ENCODE measurements around the gene HOXD12. TPM values are rescaled to one million over a fixed set of nuclear protein-coding genes. Genes with fewer than 3 reads are reported as not detected.

HOXD12 gene
- total RNA-seq, result 0.27 to 0.40 TPM (median 0.27 TPM) in 3 replicates

- Mint-ChIP-seq H3K36me3 (no peaks in the 10 kb centered on the region), H3K27me3 (ENCODE audit: low read depth) (peaks cover 99% of the 10 kb centered on the region), H3K9me3 (no peaks in the 10 kb centered on the region), H3K27ac (no peak within 1 kb of the TSS), H3K4me1 (peaks cover 14% of the 10 kb centered on the region), H3K4me3 (no peak within 1 kb of the TSS)
- no peak for DNase-seq (ENCODE audit: low spot score in 2 of 2, unreplicated experiment in 2 of 2)
- TF ChIP-seq, protein P1, sequence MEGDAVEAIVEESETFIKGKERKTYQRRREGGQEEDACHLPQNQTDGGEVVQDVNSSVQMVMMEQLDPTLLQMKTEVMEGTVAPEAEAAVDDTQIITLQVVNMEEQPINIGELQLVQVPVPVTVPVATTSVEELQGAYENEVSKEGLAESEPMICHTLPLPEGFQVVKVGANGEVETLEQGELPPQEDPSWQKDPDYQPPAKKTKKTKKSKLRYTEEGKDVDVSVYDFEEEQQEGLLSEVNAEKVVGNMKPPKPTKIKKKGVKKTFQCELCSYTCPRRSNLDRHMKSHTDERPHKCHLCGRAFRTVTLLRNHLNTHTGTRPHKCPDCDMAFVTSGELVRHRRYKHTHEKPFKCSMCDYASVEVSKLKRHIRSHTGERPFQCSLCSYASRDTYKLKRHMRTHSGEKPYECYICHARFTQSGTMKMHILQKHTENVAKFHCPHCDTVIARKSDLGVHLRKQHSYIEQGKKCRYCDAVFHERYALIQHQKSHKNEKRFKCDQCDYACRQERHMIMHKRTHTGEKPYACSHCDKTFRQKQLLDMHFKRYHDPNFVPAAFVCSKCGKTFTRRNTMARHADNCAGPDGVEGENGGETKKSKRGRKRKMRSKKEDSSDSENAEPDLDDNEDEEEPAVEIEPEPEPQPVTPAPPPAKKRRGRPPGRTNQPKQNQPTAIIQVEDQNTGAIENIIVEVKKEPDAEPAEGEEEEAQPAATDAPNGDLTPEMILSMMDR (IDR thresholded peaks at IDR 0.05; ENCODE audit: unreplicated experiment), result no peak
Measured at GRCh38 chr2:176099728-176100546, at the start of gene HOXD12. HOXD12 (plus strand) TSS chr2:176099795; CDS start chr2:176099802, 7 bp downstream.

DNA sequence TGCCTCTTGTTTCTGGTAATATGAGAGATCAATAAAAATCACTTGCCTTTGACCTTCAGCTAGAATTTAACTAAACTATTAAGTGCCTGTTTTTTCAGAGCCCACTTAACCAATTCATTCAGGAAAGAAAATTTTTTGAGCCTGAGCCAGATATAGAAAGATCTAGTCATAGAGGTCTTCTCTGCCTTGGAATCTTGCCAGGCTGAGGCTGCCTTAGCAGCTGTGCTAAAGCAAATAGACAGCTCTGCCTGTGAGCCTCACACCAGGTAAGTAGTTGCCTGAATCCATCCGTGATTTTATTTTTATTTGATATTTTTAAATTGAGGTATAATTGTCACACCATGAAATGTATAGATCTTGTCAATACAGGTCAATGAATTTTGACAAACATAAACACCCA lies 43.2 kb upstream of the HOXD12 start:
- Mint-ChIP-seq H3K9me3 (no peaks in the 10 kb centered on the region), H3K27me3 (ENCODE audit: low read depth) (peaks cover 76% of the 10 kb centered on the region), H3K4me1 (peaks cover 6% of the 10 kb centered on the region), H3K4me3 (no peak overlapping the region), H3K36me3 (no peaks in the 10 kb centered on the region), H3K27ac (no peak overlapping the region)
- no peak for DNase-seq (ENCODE audit: low spot score in 2 of 2, unreplicated experiment in 2 of 2)
- TF ChIP-seq, protein P1 (IDR thresholded peaks at IDR 0.05; ENCODE audit: unreplicated experiment), result no peak

GRCh38 chr2:176063958-176064357 lies 35.6 kb upstream of the HOXD12 start:
- Mint-ChIP-seq H3K27ac (no peak overlapping the region), H3K36me3 (no peaks in the 10 kb centered on the region), H3K4me3 (no peak overlapping the region), H3K9me3 (no peaks in the 10 kb centered on the region), H3K4me1 (peaks cover 9% of the 10 kb centered on the region), H3K27me3 (ENCODE audit: low read depth) (peaks cover 94% of the 10 kb centered on the region)
- no peak for DNase-seq (ENCODE audit: low spot score in 2 of 2, unreplicated experiment in 2 of 2)
- TF ChIP-seq, protein P1 (IDR thresholded peaks at IDR 0.05; ENCODE audit: unreplicated experiment), result no peak

DNA sequence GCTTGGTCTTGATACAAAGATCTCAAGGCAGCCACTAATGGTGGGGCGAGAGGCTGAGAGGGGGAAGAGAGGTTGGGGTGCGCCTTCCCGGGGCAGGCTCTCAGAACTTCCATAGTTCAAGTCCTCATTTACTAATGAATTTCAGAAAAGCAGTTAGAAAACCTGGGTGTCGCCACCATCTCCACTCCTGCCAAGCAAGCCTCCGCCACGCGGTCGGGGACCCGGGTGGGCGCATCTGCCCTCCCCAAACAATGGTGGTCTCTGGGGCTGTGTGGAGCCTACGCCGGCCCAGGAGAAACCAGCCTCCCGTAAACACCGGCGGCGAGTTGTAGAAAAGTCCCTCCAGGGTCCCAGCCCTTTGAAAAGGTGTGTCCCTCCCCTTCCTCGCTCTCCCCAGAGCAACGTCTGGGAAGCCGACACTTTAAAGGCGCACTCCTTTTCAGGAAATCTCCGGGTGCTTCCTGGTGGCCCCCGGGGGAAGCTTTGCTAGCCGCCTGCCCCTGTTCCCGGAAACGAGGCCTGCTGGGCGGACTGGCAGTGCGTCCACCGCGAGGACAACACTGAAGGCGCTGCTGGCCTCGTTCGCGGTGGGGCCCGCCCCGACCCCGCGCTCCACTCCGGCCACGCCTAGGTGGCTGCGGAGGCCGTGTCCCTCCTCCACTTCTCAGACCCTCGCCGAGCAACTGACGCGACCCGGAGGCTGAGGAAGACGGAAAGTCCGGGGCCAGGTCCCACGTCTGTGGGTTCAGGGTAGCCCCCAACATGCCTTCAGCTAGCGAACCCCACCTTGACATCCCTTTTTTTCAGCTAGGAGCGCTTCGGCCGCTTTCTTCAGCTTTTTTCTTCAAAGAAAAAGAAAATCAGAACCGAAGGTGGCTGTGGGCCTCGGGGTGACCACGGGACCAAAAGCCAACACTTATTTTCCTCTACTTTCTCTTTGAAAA lies 32.7 kb upstream of the HOXD12 start:
- Mint-ChIP-seq H3K9me3 (no peaks in the 10 kb centered on the region), H3K4me3 (peak overlapping the region; percentile 45), H3K27ac (no peak overlapping the region), H3K36me3 (no peaks in the 10 kb centered on the region), H3K27me3 (ENCODE audit: low read depth) (peaks cover 99% of the 10 kb centered on the region), H3K4me1 (peaks cover 9% of the 10 kb centered on the region)
- TF ChIP-seq, protein P1 (IDR thresholded peaks at IDR 0.05; ENCODE audit: unreplicated experiment), result no peak
- no peak for DNase-seq (ENCODE audit: low spot score in 2 of 2, unreplicated experiment in 2 of 2)

GRCh38 chr2:176067589-176068418 lies 31.8 kb upstream of the HOXD12 start:
- TF ChIP-seq, protein P1 (IDR thresholded peaks at IDR 0.05; ENCODE audit: unreplicated experiment), result no peak
- no peak overlapping the region for H3K27ac Mint-ChIP-seq
- H3K9me3 Mint-ChIP-seq, result no peaks in the 10 kb centered on the region
- peak overlapping the region; percentile 45 for H3K4me3 Mint-ChIP-seq
- peaks cover 9% of the 10 kb centered on the region for H3K4me1 Mint-ChIP-seq
- peaks cover 99% of the 10 kb centered on the region for H3K27me3 Mint-ChIP-seq (ENCODE audit: low read depth)
- DNase-seq (ENCODE audit: low spot score in 2 of 2, unreplicated experiment in 2 of 2), result no peak
- no peaks in the 10 kb centered on the region for H3K36me3 Mint-ChIP-seq
